GM12878 (cell line): Measurements from ENCODE around the gene PPM1K. TPM values are rescaled to one million over a fixed set of nuclear protein-coding genes. Genes with fewer than 3 reads are reported as not detected.

Experiments used
- ATAC-seq: fragments of 200-7000 bp; cut with Tn5 transposase; 3 replicates; pipeline ENCODE4 v1.9.1; 2020; ENCODE audit warnings: mild to moderate bottlenecking, moderate library complexity
- BruUV-seq: library from RNA; stranded (reverse); fragments of 400-500 nt; replicated peaks from 2 replicates; lab custom pipeline; 2021; lab: Mats Ljungman, UMichigan
- CTCF ChIA-PET: fragments of 300-600 bp; sonication (Branson Sonifier 250); formaldehyde crosslinking; extraction: SDS; loops from one replicate; lab custom pipeline; 2021; ENCODE audit warnings: inconsistent platforms; lab: Yijun Ruan, JAX
- POLR2A ChIA-PET: fragments of 350-600 bp; formaldehyde crosslinking; extraction: SDS; loops from one replicate; lab custom pipeline; 2021; ENCODE audit warnings: inconsistent platforms; lab: Charles Lee
- RAD21 ChIA-PET: fragments of 300-600 bp; sonication (Branson Sonifier 250); formaldehyde crosslinking; loops from one replicate; lab custom pipeline; 2023; ENCODE audit warnings: antibody characterized with exemption; ENCODE audit not compliant: unreplicated experiment; lab: Charles Lee
- SMC1A ChIA-PET: fragments of 300-600 bp; sonication (Branson Sonifier 250); formaldehyde crosslinking; loops from one replicate; lab custom pipeline; 2023; ENCODE audit not compliant: unreplicated experiment, uncharacterized antibody; lab: Charles Lee
- DNase-seq: peaks from one replicate; pipeline ENCODE4 v3.0.0-alpha.2; 2011; ENCODE audit warnings: low read depth, low spot score
- FAIRE-seq: peaks from 3 replicates; lab custom pipeline; 2011; peaks lifted over from hg19 to GRCh38; lab: Jason Lieb, UNC
- H2AFZ ChIP-seq: 2 replicates; pipeline ENCODE4 v1.6.0; 2011; ENCODE audit warnings: low read depth, low read length, control low read depth; ENCODE audit not compliant: control insufficient read depth
- H3K27ac ChIP-seq: 2 replicates; pipeline ENCODE4 v1.5.1; 2011; ENCODE audit warnings: control low read depth; ENCODE audit not compliant: control insufficient read depth, insufficient read depth
- H3K27me3 ChIP-seq, 2 experiments: replicated peaks in 1 of 2; 2 replicates each; pipeline versions ENCODE4 v1.6.0 to v1.6.1; 2011; ENCODE audit warnings: low read length in 1 of 2; ENCODE audit not compliant: control insufficient read depth in 2 of 2, insufficient read depth in 2 of 2
- H3K36me3 ChIP-seq, 2 experiments: 2 replicates each; pipeline ENCODE4 v1.5.1; 2011; ENCODE audit warnings: low read length in 1 of 2; ENCODE audit not compliant: control insufficient read depth in 2 of 2, insufficient read depth in 2 of 2
- H3K4me1 ChIP-seq: 2 replicates; pipeline ENCODE4 v1.6.1; 2011; ENCODE audit warnings: mild to moderate bottlenecking, low read length, moderate library complexity, mixed read lengths; ENCODE audit not compliant: control insufficient read depth, insufficient read depth
- H3K4me2 ChIP-seq: 2 replicates; pipeline ENCODE4 v1.6.0; 2011; ENCODE audit warnings: control low read depth; ENCODE audit not compliant: control insufficient read depth, insufficient read depth
- H3K4me3 ChIP-seq: fragments of 200-600 bp; sonication (generic); 2 replicates; pipeline ENCODE4 v1.5.1; 2016
- H3K79me2 ChIP-seq: 2 replicates; pipeline ENCODE4 v1.6.0; 2011; ENCODE audit warnings: low read length; ENCODE audit not compliant: control insufficient read depth, insufficient read depth
- H3K9ac ChIP-seq: 2 replicates; pipeline ENCODE4 v1.8.0; 2011; ENCODE audit warnings: low read length, control low read depth, mixed read lengths; ENCODE audit not compliant: control insufficient read depth, insufficient read depth
- H3K9me3 ChIP-seq: replicated peaks from 3 replicates; pipeline ENCODE4 v1.5.1; 2011; ENCODE audit warnings: mild to moderate bottlenecking, low read length; ENCODE audit not compliant: control insufficient read depth, insufficient read depth
- H4K20me1 ChIP-seq: 2 replicates; pipeline ENCODE4 v1.6.0; 2011; ENCODE audit not compliant: control insufficient read depth, insufficient read depth
- E2F8 ChIP-seq: fragments of 450-650 bp; IDR thresholded peaks from 2 replicates; pipeline ENCODE4 v1.6.1; 2018; ENCODE audit warnings: mild to moderate bottlenecking, low read depth, moderate library complexity; ENCODE audit not compliant: partially characterized antibody
- EP300 ChIP-seq, 2 experiments: fragments of 150-350 bp in 1 of 2; IDR thresholded peaks; 2 replicates each; pipeline ENCODE4 v1.6.1; 2011 to 2012; ENCODE audit warnings: low read depth in 2 of 2, low read length in 2 of 2, borderline replicate concordance in 1 of 2, improper control_type of control experiment in 1 of 2, inconsistent platforms in 1 of 2; ENCODE audit not compliant: control insufficient read depth in 1 of 2
- LARP7 ChIP-seq: fragments of 450-650 bp; IDR thresholded peaks from 2 replicates; pipeline ENCODE4 v1.6.1; 2017; ENCODE audit warnings: mild to moderate bottlenecking
- NFYB ChIP-seq: IDR thresholded peaks from 2 replicates; pipeline ENCODE4 v1.6.1; 2011; ENCODE audit warnings: low read depth, mild to moderate bottlenecking, low read length, improper control_type of control experiment, moderate library complexity; ENCODE audit not compliant: insufficient read depth
- PAX5 ChIP-seq: IDR thresholded peaks from 2 replicates; pipeline ENCODE4 v1.6.1; 2011; ENCODE audit warnings: low read depth, low read length, borderline replicate concordance
- USF1 ChIP-seq: IDR thresholded peaks from 2 replicates; pipeline ENCODE4 v1.6.1; 2011; ENCODE audit warnings: borderline replicate concordance, low read depth, mild to moderate bottlenecking, moderate library complexity, mixed read lengths, low read length; ENCODE audit not compliant: insufficient read depth; ENCODE audit errors: extremely low read length
- WGBS: methylation state at CpG from one replicate; pipeline ENCODE4 v1.1.6; 2016; ENCODE audit warnings: low lambda C conversion rate; ENCODE audit not compliant: insufficient replicate concordance, insufficient coverage; ENCODE audit errors: missing lambda C conversion rate; 5-methylcytosine and 5-hydroxymethylcytosine counted together
- in situ Hi-C: fragments of 300-500 bp; cut with MboI; formaldehyde crosslinking; loops from 9 replicates; pipeline ENCODE4 v1.14.3; 2018; ENCODE audit warnings: mixed read lengths
- intact Hi-C: fragments of 100-400 bp; cut with micrococcal nuclease; formaldehyde crosslinking; loops from one replicate; pipeline ENCODE4 v1.14.2; 2022; ENCODE audit not compliant: unreplicated experiment
- polyA plus RNA-seq, 11 experiments: library from polyadenylated mRNA; depleted of rRNA in 4 of 11; unstranded in 6 of 11; stranded (reverse) in 5 of 11; fragments of >200 nt; fragmentation: Nextera tagmentation in 4 of 11; fragmentation: Illumina TruSeq in 1 of 11; extraction: Ambion mirVana in 4 of 11; extraction: Trizol in 1 of 11; gene quantifications; 1 replicate in 1 of 11; 2 replicates in 10 of 11; pipeline versions ENCODE4 v1.2.1 to v1.2.3, GENCODE V29; 2011 to 2016; ENCODE audit warnings: inconsistent platforms in 2 of 11, missing spikeins in 2 of 11, low read depth in 1 of 11
- total RNA-seq, 4 experiments: library from RNA; depleted of rRNA in 3 of 4; stranded (reverse); fragments of >200 nt in 3 of 4; fragmentation: Illumina TruSeq in 1 of 4; extraction: Trizol in 1 of 4; gene quantifications; 2 replicates each; pipeline versions ENCODE4 v1.2.1 to v1.2.3, GENCODE V29; 2013 to 2021

The PPM1K gene
- total and polyA plus RNA-seq, 10 of the 15 experiments (the other 5 are each of a cell fraction or from before 2014, with no cell fraction given): 25.0 to 79.1 (median 36.9) TPM

- TF ChIP-seq EP300 (IDR thresholded peaks at IDR 0.05; ENCODE audit: borderline replicate concordance in 1 of 2, control insufficient read depth in 1 of 2, low read depth in 2 of 2, low read length in 2 of 2): no peak
- TF ChIP-seq USF1: no peak
Measured at GRCh38 chr4:88297725-88298454, 13.5 kb upstream of the PPM1K start (continued).

- ATAC-seq: no peak
- H3K36me3 ChIP-seq: no peaks in the 10 kb centered on the region
- no peak for TF ChIP-seq E2F8
- no peak for TF ChIP-seq NFYB
- no peak for TF ChIP-seq PAX5
- TF ChIP-seq LARP7: no peak
- TF ChIP-seq, all 136 proteins: peak for 0
- BruUV-seq: no TSS peak
- Histone ChIP-seq H3K4me2 (no peak overlapping the region), H3K27me3 (no peaks in the 10 kb centered on the region), H3K9me3 (no peaks in the 10 kb centered on the region), H3K4me1 (no peaks in the 10 kb centered on the region), H3K4me3 (no peak overlapping the region), H3K9ac (no peak overlapping the region), H3K27ac (no peak overlapping the region), H3K79me2 (no peaks in the 10 kb centered on the region), H4K20me1 (no peaks in the 10 kb centered on the region), H2AFZ (no peak overlapping the region)
- ChIA-PET RAD21 (interaction anchor here (1.2 to 1.8 kb wide), 2 partner anchors 20 to 78 kb away, joined by 3 to 4 read pairs; no protein-coding TSS in a partner anchor), SMC1A (interaction anchor here (1.0 to 1.9 kb wide), 6 partner anchors 11 to 78 kb away, joined by 3 to 5 read pairs (median 4); no protein-coding TSS in a partner anchor), POLR2A (interaction anchor here (0.8 kb wide), 1 partner anchor 10 kb away, joined by 4 read pairs; no protein-coding TSS in a partner anchor), CTCF (interaction anchor here (0.6 to 1.4 kb wide), 4 partner anchors 21 to 448 kb away, joined by 3 to 5 read pairs (median 3); no protein-coding TSS in a partner anchor)
- WGBS: 95% methylated on average over 1 of the region's 1 CpG
- in situ Hi-C loops: no loop called here
- no peak for FAIRE-seq
- intact Hi-C loops: no loop called here
- no peak for DNase-seq
Measured at GRCh38 chr4:88297212-88297516, 12.8 kb upstream of the PPM1K start.
